ENCODE results near the gene C11orf97.
"Not testable (repeated sequence)": the region's sequence is repeated elsewhere in the genome, so short reads cannot be mapped to it uniquely, and the experiment has no call there.

The C11orf97 gene

DNA sequence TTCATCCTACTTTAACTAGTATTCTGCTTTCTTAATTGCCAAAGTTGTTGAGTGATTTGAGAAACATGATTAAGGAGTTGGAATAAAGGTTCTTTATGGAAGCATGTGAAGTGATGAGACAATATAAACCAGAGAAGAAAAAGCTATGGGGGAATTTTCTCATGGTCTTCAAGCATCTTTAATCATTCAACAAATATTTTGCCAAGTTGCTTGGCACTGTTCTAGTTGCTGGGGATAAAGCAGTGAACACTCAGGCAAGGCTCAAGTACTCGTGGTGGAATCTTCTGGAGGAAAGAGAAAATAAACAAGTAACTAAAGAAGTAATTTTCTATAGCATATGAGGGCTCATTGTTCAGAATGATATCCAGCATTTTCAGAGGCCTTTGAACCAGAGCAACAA lies 45.7 kb downstream of the C11orf97 start:
- no peak for DNase-seq (ENCODE audit: low spot score)

- DNase-seq (ENCODE audit: low spot score) = no peak
Observed at GRCh38 chr11:94558468-94558867, 46.2 kb downstream of the C11orf97 start.

DNA sequence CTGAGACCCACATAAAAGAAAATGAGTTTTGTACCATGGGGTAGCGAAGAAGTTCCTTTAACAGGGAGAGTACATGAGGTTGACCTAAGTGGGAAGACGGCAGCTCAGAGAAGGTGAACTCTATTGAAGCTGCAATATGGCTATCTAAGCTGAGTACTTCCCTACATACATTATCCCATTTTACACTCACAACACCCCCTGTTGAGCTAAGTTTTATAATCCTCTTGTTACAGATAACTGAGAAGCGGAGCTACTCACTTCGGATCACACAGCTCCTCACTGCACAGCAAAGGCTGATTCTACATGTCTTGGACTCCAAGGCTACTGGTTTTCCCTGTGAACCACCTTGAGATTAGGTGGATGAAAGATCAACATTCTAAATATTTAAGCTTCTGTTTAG lies 46.7 kb downstream of the C11orf97 start:
- DNase-seq (ENCODE audit: low spot score) = no peak

GRCh38 chr11:94559361-94559760 lies 47.1 kb downstream of the C11orf97 start:
- DNase-seq (ENCODE audit: low spot score) = no peak

GRCh38 chr11:94560834-94561233 lies 48.6 kb downstream of the C11orf97 start:
- DNase-seq (ENCODE audit: low spot score) = no peak

DNA sequence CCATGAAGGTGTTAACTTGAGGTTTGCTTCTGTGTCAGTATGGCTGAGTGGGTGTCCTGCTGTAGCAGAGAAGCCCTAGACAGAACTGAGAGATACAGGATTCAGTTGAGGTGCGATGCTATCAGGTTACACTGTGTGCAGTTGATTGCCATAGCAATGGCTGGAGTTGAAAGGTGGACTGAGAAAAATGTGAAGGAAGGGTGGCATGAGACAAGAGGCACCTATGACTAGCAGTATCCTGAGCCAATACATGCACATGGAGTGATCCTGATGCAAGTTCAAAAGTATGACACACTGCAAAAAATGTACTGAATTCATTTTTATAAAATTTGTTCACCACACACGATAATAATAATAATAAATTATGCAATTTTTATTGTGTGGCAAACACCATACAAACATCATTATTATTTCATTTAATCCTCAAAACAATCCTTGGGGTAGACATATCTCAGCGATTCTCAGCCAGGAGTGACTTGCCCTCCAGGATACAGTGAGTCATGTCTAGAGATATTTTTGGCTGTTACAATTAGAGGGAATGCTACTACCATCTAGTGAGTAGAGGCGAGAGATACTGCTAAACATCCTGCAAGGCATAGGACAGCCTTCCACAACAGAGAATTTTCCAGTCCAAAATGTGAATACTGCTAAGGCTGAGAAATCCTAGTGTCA lies 51.1 kb downstream of the C11orf97 start:
- no peak for DNase-seq (ENCODE audit: low spot score)

- DNase-seq (ENCODE audit: low spot score) = no peak
Observed at GRCh38 chr11:94563848-94564467, 51.7 kb downstream of the C11orf97 start.

DNA sequence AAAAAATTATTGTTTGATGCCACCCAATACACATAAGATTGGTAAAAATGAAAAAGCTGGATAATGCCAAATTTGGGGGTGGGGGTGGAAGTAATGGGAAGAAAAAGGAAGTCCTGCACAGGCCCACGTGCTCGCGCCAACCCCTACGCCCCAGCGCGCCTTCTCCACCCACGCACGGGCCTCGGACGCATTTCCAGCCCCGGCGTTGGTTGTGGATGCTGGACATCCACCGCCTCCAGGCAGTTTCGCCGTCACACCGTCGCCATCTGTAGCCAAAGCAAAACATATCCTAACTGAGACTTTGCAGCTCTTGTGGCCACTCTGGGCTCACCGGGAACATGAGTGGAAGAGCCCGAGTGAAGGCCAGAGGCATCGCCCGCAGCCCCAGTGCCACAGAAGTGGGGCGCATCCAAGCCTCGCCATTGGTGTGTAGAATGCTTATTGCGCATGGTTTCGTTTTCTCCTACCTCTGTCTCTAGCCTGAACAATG lies 55.0 kb downstream of the C11orf97 start, which contains the start of gene PIWIL4:
Gene PIWIL4, plus strand, starts transcription at position 188 of the 490 bp plus-strand sequence. Its CDS starts 151 bp downstream, at position 339.
- no peak for DNase-seq (ENCODE audit: low spot score)

DNA sequence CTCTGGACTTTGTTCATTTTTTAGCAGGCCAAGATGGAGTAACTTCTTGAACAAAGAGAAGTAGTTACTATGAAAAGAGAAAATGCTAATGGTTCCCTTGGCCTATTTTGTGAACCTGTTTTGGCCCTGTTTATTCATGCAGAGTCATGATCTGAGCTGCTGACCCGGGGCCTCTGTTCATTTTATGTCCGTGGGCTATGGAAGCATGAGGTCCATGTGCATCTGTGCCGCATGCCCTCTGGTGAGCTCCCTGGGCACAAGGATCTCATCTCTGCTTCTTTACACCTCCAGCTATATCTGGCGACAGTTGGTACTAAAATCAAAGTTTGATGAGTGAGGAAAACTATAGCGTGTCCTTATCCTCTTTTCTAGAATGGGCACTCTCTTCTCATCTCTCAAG lies 55.9 kb downstream of the C11orf97 start:
- DNase-seq (ENCODE audit: low spot score) = no peak

DNA sequence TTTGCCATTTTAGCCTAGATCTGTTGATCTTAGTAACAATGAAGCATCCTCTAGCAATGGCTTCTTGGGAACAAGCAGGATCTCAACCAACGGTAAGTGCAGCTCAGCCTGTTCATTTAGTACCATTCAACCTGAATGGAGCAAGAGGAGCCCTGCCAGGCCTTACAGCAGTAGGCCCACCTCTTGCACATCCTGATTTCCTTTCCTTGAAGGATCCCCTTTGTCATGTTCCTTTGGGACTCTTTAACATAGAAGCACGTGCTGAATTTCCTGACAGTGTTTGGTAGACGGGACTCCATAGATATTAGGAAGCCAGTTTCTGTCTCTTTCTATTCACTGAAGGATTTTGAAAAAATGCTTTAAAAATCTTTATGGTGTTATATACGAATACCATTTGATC lies 56.5 kb downstream of the C11orf97 start:
- DNase-seq (ENCODE audit: low spot score) = no peak

GRCh38 chr11:94572975-94573374 lies 60.7 kb downstream of the C11orf97 start:
- DNase-seq (ENCODE audit: low spot score) = not testable (repeated sequence)

- DNase-seq (ENCODE audit: low spot score) = no peak
Observed at GRCh38 chr11:94574193-94574961, 62.1 kb downstream of the C11orf97 start.

DNA sequence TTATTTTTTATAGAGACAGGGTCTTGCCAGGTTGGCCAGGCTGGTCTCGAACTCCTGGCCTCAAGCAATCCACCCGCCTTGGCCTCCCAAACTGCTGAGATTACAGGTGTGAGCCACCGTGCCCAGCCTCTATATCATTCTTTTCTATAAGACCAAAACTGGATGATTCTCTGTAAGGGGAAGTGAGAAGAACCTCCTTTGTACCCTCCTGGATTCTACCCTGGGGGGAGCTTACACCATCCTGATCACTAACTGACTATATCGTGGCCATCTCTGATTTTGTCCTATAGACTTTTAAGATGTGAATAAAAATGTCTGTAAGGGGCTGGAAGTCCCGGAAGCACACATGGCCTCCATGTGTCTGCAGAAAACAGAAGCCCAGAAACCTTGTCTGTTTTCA lies 64.0 kb downstream of the C11orf97 start:
- no peak for DNase-seq (ENCODE audit: low spot score)

DNA sequence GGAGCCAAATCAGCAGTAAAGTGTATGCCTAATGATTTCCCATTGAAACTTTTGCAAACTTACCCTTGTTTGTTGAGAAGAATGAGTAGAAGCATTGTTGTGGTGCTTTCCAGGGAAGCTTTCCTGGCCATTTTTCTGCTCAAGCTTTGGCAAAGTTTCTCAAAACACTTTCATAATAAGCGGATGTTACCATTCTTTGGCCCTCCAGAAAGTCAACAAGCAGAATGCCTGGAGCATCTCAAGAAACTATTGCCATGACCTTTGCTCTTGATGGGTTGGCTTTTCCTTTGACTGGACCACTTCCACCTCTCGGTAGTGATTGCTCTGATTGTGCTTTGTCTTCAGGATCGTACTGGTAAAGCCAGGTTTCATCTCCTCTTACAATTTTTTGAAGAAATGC lies 65.6 kb downstream of the C11orf97 start:
- no peak for DNase-seq (ENCODE audit: low spot score)
